ENCODE results near the gene XG.
"Not testable (repeated sequence)": the region's sequence is repeated elsewhere in the genome, so short reads cannot be mapped to it uniquely, and the experiment has no call there.

Gene XG

GRCh38 chrX:2735270-2735669, 16.6 kb upstream of the XG start:
- DNase-seq: no peak

GRCh38 chrX:2740672-2741071, 11.2 kb upstream of the XG start:
- no peak for DNase-seq

- DNase-seq: no peak
Measured at GRCh38 chrX:2741386-2741785, 10.5 kb upstream of the XG start.

DNA sequence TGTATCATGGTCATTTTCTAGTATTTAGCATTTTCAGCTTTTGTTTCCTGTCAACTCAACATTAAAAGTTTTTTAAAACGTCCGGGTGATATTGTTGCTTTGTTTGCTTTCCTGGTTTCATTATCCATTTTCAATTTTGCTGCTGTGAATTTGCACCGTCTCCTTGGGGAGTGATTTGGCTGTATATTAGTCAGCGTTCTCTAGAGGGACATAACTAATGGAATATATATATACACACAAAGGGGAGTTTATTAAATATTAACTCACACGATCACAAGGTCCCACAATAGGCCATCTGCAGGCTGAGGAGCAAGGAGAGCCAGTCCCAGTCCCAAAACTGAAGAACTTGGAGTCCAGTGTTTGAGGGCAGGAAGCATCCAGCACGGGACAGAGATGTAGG, 5.6 kb upstream of the XG start:
- not testable (repeated sequence) for DNase-seq

GRCh38 chrX:2748171-2748814, 3.5 kb upstream of the XG start:
- DNase-seq: no peak

DNA sequence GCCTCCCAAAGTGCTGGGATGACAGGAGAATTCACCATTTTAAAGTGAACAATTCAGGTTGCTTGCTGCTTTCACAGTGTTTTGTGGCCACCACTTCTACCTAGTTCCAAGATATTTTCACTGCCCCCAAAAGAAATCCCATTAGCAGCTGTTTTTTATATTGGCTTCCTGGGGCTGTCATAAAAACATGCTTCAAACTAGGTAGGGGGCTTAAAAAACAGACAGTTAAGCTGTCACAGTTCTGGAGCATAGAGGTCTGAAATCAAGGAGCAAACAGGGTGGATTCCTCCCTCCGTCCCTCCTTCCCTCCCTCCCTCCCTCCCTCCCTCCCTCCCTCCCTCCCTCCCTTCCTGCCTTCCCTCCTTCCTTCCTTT, 3.0 kb upstream of the XG start:
- DNase-seq: no peak

GRCh38 chrX:2751291-2751690, 549 bp upstream of the XG start:
- DNase-seq: no peak

DNA sequence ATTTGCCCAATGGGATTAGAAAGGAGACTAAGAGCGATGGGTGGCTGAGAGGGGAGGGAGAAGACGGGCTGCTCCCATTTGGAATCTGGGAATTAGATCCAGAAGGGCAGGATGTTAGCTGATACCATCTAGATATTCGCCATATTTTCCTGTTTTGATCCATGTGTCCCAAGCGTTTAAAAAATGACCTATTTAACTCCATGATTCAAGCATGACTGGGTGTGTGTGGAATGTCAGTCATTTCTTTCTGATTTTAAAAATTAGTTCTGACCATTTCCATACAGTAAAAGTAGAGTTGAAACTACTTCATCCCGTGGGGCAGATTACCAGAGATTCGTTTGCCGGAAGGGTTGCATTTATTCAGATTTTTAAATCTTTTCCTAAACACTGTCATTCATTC, 601 bp downstream of the XG start:
- not testable (repeated sequence) for DNase-seq

GRCh38 chrX:2755163-2755715, 3.4 kb downstream of the XG start:
- DNase-seq: not testable (repeated sequence)

GRCh38 chrX:2756548-2756947, 4.7 kb downstream of the XG start:
- no peak for DNase-seq

DNA sequence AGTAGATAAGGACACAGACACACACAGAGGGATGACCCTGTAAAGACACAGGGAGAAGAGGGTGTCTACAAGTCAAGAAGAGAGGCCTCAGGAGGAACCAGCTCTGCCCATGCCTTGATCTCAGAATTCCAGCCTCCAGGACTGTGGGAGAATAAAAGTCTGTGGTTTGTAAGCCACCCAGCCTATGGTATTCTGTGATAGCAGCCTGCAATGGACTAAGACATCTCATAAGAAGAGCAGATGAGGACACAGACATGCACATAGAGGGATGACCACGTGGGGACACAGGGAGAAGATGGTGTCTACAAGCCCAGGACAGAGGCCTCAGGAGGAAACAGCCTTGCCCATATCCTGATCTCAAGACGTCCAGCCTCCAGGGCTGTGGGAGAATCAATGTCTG, 9.4 kb downstream of the XG start:
- no peak for DNase-seq

- not testable (repeated sequence) for DNase-seq
Measured at GRCh38 chrX:2762671-2763070, 10.8 kb downstream of the XG start.

- not testable (repeated sequence) for DNase-seq
Measured at GRCh38 chrX:2764766-2765548, 13.1 kb downstream of the XG start.

- DNase-seq: no peak
Measured at GRCh38 chrX:2765549-2765830, 13.7 kb downstream of the XG start.

DNA sequence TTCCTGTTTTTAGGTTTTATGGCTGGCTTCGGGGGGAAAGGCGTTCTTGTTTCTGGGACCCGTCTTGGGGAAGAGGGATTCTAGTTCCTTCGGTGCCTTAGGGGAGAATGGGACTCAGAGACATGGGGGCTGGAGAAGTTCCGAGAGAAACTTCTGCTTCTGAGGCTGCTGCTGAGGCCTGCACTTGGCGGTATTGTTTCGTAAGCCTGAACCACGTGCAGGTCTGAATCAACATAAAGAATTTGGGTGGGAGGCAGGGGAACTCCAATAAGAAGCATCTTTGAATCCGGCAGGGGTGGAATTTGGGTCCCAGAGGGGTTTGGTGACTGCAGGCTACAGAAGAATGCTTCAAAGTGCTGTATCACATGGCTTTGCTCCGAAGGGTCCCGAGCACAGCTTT, 15.1 kb downstream of the XG start:
- DNase-seq: no peak

DNA sequence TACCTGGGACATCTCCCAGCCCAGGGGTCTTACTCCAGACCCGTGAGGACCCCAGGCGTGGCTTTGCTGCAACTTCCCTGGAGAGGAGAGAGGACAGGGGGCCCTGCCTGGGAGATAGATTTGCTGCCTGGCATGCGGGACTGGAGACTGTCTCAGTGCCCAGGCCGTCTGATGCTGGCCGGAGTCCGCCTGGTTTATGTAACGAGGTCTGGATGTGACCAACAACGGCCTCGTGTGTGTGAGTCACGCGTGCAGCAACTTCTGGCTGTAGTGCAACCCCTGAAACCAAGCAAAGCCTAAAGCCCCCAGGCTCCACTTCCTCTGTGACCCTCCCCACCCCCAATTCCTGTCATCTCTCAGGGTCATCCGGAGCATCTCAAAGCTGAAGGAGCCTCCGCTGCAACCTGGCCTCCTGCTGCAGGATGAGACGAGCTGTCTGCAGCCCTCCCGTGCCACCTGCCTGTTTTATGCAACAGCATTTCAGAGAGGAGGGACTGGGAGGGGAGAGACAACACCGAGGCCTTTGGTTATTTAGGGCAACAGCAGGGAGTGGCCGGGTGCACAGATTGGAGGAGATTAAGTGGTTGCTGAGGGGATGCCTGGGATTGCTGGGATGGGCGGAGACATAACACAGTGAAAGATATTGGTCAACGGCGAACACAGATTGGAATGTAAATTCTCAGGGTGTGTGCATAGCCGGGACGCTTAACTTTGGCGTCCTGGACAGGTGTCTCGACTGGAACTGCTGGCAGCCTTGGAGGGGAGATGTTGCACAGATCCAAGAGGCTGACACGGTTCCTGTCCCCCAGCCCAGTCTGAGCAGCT, 16.0 kb downstream of the XG start:
- no peak for DNase-seq

- DNase-seq: no peak
Measured at GRCh38 chrX:2769615-2770014, 17.8 kb downstream of the XG start.

DNA sequence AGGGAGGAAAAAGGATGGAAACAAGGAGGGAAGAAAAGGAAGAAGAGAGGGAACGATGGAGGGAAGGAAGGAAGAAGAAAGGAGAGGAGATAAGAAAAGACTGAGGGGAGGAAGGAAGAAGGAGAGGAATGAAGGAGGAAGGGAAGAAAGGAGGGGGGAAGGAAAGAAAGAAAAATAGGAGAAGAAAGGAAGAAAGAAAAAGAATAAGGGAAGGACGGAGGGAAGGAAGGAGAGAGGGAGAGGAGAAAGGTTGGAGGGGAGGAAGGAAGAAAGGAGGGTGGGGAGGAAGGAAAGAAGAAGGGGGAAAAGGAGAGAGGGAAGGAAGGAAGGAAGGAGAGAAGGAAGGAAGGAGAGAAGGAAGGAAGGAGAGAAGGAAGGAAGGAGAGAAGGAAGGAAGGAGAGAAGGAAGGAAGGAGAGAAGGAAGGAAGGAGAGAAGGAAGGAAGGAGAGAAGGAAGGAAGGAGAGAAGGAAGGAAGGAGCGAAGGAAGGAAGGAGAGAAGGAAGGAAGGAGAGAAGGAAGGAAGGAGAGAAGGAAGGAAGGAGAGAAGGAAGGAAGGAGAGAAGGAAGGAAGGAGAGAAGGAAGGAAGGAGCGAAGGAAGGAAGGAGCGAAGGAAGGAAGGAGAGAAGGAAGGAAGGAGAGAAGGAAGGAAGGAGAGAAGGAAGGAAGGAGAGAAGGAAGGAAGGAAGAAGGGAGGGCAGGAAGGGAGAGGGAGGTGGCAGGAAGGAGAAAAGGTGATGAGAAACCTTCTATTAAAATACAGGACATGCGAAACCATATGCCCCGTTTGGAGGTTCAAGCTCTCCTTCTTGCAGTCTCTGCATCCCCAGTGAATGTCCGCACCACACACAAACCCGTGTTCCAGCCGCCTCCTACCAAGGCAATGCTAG, 21.6 kb downstream of the XG start:
- not testable (repeated sequence) for DNase-seq

DNA sequence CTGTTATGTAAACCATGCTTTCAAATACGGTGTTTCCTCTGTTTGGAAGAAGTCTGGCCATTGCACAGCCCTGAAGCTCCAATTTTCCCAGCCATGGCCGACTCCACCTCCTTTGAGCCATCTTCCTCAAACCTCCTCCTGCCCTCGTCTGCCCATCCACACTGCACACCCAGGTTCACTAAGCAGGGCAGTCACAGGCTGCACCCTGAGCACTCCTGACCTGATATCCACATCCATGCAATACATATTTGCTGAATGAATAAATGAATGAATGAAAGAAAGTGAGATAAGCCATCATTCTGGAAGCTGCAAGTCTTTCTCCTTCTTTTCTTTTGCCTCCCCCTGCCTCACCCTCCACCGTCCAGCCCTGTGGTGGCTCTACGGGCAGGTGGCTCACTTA, 22.2 kb downstream of the XG start:
- DNase-seq: no peak

DNA sequence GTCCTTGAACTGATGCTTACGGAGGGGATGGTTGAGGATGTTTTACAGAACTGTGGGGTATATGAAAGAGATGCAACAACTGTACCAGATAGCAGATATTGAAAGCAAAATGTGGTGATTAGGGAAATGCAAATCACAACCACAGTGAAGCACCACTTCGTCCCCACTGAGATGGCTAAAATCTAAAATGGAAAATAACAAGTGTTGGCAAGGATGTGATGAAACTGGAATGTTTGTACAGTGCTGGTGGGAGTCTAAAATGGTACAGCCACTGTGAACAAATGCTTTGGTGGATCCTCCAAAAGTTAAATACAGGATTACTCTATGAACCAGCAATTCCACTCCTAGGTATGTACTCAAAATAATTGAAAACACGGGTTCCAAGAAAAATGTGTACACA, 22.9 kb downstream of the XG start:
- DNase-seq: no peak

DNA sequence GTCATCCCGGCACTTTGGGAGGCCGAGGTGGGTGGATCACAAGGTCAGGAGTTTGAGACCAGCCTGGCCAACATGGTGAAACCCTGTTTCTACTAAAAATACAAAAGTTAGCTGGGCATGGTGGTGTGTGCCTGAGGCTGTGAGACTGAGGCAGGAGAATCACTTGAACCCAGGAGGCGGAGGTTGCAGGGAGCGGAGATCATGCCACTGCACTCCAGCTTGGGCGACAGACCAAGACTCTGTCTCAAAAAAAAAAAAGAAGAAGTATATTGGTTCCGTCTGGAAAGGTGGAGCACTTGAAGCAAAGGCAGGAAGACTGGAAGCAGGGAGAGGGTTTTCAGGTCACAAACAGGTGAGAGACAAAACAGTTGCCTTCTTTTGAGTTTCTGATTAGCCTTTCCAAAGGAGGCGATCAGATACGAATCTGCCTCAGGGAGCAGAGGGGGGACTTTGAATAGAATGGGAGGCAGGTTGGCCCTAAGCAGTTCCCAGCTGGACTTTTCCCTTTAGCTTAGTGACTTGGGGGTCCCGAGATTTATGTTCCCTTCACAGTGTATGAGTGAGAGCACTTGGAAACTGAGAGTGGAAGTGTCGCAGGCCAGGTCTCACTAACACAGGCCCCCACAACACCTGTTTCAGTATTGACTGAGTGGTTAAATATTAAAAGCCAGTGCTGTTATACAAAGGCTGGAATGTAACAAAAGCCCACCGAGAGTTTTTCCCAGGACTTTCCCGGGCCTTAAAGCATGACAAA, 28.8 kb downstream of the XG start:
- not testable (repeated sequence) for DNase-seq

- no peak for DNase-seq
Measured at GRCh38 chrX:2781226-2781571, 29.4 kb downstream of the XG start.
